ENCODE results near the gene IRF7. TPM values are rescaled to one million over a fixed set of nuclear protein-coding genes. Genes with fewer than 3 reads are reported as not detected.

IRF7 gene
- total RNA-seq, 1 experiment from 2014 or later, result 9.5 TPM

DNA sequence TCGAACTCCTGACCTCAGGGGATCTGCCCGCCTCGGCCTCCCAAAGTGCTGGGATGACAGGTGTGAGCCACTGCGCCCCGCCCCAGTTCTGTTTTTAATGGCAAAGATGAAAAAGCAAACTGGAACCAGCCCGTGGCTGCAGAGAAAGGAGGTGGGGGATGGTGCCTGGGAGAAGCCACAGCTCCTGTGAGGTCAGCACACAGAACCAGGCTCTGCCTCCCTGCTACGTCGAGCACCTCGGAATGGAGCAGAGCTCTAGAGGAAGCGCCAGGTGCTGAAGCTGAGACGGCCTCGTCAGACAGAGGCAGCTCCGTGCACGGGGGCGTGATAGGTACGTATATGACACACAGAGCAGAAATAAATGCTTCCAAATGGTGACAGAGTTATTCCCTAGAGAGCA is 29.8 kb upstream of the IRF7 start:
- no peak for DNase-seq (ENCODE audit: unreplicated experiment)
- Mint-ChIP-seq H3K4me3 (ENCODE audit: unreplicated experiment) (no peak overlapping the region), H3K36me3 (ENCODE audit: insufficient read depth, unreplicated experiment) (peaks cover 70% of the 10 kb centered on the region), H3K9me3 (ENCODE audit: unreplicated experiment) (no peaks in the 10 kb centered on the region), H3K27me3 (ENCODE audit: insufficient read depth, unreplicated experiment) (no peaks in the 10 kb centered on the region), H3K27ac (ENCODE audit: low read depth, unreplicated experiment) (no peak overlapping the region), H3K4me1 (ENCODE audit: insufficient read depth, unreplicated experiment) (no peaks in the 10 kb centered on the region)
- TF ChIP-seq, protein P1, sequence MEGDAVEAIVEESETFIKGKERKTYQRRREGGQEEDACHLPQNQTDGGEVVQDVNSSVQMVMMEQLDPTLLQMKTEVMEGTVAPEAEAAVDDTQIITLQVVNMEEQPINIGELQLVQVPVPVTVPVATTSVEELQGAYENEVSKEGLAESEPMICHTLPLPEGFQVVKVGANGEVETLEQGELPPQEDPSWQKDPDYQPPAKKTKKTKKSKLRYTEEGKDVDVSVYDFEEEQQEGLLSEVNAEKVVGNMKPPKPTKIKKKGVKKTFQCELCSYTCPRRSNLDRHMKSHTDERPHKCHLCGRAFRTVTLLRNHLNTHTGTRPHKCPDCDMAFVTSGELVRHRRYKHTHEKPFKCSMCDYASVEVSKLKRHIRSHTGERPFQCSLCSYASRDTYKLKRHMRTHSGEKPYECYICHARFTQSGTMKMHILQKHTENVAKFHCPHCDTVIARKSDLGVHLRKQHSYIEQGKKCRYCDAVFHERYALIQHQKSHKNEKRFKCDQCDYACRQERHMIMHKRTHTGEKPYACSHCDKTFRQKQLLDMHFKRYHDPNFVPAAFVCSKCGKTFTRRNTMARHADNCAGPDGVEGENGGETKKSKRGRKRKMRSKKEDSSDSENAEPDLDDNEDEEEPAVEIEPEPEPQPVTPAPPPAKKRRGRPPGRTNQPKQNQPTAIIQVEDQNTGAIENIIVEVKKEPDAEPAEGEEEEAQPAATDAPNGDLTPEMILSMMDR (IDR thresholded peaks at IDR 0.05; ENCODE audit: unreplicated experiment), result no peak
- intact Hi-C loops (cut with micrococcal nuclease), result no loop called here
- BruUV-seq (replicated peaks), result no TSS peak
- POLR2A ChIA-PET, result no interaction called here
- CTCF ChIA-PET, result no interaction called here

DNA sequence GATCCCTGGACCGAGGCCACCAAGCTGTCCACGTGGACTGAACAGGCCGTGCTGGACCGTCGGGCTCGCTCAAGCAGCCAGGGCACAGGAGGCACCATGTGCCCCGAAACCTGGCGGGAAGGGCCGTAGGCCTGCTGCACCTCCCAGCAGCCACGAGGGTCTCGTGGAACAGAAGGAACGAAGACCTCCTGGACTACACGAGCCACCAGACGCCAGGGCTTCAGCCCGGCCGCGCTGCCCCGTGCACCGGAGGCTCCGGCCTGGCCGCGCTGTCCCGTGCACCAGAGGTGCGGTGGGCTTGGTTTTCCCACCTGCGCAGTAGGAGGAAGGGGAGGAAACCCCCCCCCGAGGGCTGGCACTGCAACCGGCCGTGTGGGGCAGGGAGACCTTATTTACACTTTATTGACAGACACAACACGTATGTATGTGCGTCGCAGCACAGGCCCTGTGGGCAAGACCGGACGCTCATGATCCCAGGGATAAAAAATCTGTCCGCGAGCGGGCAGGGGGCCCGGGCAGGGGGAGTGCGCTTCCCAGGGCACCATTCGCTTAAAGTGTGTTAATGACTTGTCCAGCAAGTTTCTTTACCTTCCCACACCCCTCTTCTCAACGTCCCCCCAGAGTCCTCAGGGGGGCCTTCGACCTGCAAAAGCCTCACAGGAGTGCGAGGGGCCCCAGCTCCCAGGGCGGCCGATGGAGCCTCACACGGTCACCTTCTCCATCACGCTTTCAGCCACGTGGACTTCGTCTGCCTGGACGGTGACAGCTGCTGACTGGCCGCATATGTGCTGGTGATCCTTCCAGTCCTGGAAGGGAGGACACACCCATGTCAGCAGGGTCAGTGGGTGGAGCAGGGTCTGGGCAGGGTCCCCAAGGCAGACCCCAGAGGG is 28.3 kb upstream of the IRF7 start:
- CTCF ChIA-PET, result no interaction called here
- TF ChIP-seq, protein P1 (IDR thresholded peaks at IDR 0.05; ENCODE audit: unreplicated experiment), result no peak
- H3K9me3 Mint-ChIP-seq (ENCODE audit: unreplicated experiment), result no peaks in the 10 kb centered on the region
- BruUV-seq (replicated peaks), result no TSS peak
- no peak for DNase-seq (ENCODE audit: unreplicated experiment)
- intact Hi-C loops (cut with micrococcal nuclease), result no loop called here
- POLR2A ChIA-PET, result interaction anchor here (0.6 kb wide), 1 partner anchor 73 kb away, joined by 3 read pairs; no protein-coding TSS in a partner anchor
- no peak overlapping the region for H3K27ac Mint-ChIP-seq (ENCODE audit: low read depth, unreplicated experiment)
- H3K4me3 Mint-ChIP-seq (ENCODE audit: unreplicated experiment), result no peak overlapping the region
- H3K4me1 Mint-ChIP-seq (ENCODE audit: insufficient read depth, unreplicated experiment), result no peaks in the 10 kb centered on the region
- peaks cover 61% of the 10 kb centered on the region for H3K36me3 Mint-ChIP-seq (ENCODE audit: insufficient read depth, unreplicated experiment)
- H3K27me3 Mint-ChIP-seq (ENCODE audit: insufficient read depth, unreplicated experiment), result no peaks in the 10 kb centered on the region

DNA sequence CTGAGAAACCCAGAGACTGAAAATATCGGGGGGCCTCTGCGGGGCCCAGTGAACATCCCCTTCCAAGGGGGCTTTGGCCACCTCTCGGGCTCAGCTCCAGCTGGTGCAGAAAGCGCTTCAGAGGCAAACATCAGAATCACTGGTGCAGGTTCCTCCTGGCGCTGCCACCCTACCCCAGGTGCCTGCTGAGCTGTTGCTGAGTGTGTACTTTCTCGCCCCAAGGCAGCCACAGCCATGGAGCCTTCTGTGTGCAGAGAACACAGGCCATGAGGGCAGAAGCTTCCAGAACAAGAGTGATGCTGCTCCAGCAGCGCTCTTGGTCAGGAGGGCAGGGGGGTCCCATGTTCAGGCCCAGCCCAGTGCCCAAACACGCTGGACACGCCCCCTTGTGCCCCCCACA is 27.6 kb upstream of the IRF7 start:
- H3K4me3 Mint-ChIP-seq (ENCODE audit: unreplicated experiment), result no peak overlapping the region
- no peaks in the 10 kb centered on the region for H3K27me3 Mint-ChIP-seq (ENCODE audit: insufficient read depth, unreplicated experiment)
- peaks cover 57% of the 10 kb centered on the region for H3K36me3 Mint-ChIP-seq (ENCODE audit: insufficient read depth, unreplicated experiment)
- TF ChIP-seq, protein P1 (IDR thresholded peaks at IDR 0.05; ENCODE audit: unreplicated experiment), result no peak
- ChIA-PET POLR2A (interaction anchor here (0.6 to 3.0 kb wide), 3 partner anchors 13 to 75 kb away, joined by 3 to 10 read pairs (median 3); no protein-coding TSS in a partner anchor), CTCF (no interaction called here)
- no TSS peak for BruUV-seq (replicated peaks)
- H3K4me1 Mint-ChIP-seq (ENCODE audit: insufficient read depth, unreplicated experiment), result no peaks in the 10 kb centered on the region
- no peaks in the 10 kb centered on the region for H3K9me3 Mint-ChIP-seq (ENCODE audit: unreplicated experiment)
- H3K27ac Mint-ChIP-seq (ENCODE audit: low read depth, unreplicated experiment), result no peak overlapping the region
- intact Hi-C loops (cut with micrococcal nuclease), result no loop called here
- DNase-seq (ENCODE audit: unreplicated experiment), result no peak

DNA sequence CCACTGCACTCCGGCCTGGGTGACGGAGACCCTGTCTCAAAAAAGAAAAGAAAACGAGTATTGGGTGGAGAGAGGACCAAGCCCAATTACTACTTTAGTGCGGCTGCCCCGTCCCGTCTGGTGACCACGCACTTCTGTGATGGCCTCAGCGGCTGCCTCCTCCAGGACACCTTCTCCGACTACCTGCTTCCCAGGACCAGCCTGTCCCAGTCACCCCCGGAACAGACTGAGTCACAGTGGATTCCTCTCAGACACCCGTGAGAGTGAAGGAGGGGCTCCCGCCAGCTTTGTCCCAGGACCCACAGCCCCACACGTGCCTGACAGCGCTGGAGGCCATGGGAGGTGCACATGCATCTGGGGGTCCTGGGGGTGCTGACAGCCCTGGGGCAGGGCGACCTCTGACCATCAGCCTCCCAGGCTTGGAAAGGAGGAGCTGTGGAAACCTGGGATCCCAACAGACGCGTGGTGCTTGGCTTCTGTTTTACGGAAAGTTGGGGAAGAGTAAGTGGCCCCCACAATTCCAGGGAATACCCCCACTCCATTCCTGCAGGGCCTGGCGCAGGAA is 26.1 kb upstream of the IRF7 start:
- POLR2A ChIA-PET, result interaction anchor here (0.9 to 3.0 kb wide), 3 partner anchors 9 to 16 kb away, joined by 3 to 10 read pairs (median 5); no protein-coding TSS in a partner anchor
- CTCF ChIA-PET, result no interaction called here

More for the DNA sequence above, 26.1 kb upstream of the IRF7 start:
- H3K4me1 Mint-ChIP-seq (ENCODE audit: insufficient read depth, unreplicated experiment), result no peaks in the 10 kb centered on the region
- TF ChIP-seq, protein P1 (IDR thresholded peaks at IDR 0.05; ENCODE audit: unreplicated experiment), result no peak
- no TSS peak for BruUV-seq (replicated peaks)
- no peak overlapping the region for H3K27ac Mint-ChIP-seq (ENCODE audit: low read depth, unreplicated experiment)
- intact Hi-C loops (cut with micrococcal nuclease), result no loop called here
- peaks cover 56% of the 10 kb centered on the region for H3K36me3 Mint-ChIP-seq (ENCODE audit: insufficient read depth, unreplicated experiment)
- H3K4me3 Mint-ChIP-seq (ENCODE audit: unreplicated experiment), result no peak overlapping the region
- H3K27me3 Mint-ChIP-seq (ENCODE audit: insufficient read depth, unreplicated experiment), result no peaks in the 10 kb centered on the region
- no peak for DNase-seq (ENCODE audit: unreplicated experiment)
- H3K9me3 Mint-ChIP-seq (ENCODE audit: unreplicated experiment), result no peaks in the 10 kb centered on the region

All from MCF 10A (cell line).